Measurements from ENCODE around the gene HNF1B. TPM values are rescaled to one million over a fixed set of nuclear protein-coding genes. Genes with fewer than 3 reads are reported as not detected.

HNF1B gene
- total and polyA plus RNA-seq, 2 donors (not counting 3 experiments of a cell fraction or from before 2014, with no cell fraction given), result not detected

- H3K27ac ChIP-seq (ENCODE audit: insufficient read depth, low read depth, low read length), result no peak overlapping the region
- peaks cover 26 to 36% of the 10 kb centered on the region in 2 experiments for H3K27me3 ChIP-seq (ENCODE audit: control insufficient read depth in 2 of 2, insufficient read depth in 2 of 2, low read length in 2 of 2)
- DNase-seq (ENCODE audit: low read depth, low spot score), result no peak
- no peaks in the 10 kb centered on the region for H3K79me2 ChIP-seq (ENCODE audit: control insufficient read depth, insufficient read depth, low read length)
- dilution Hi-C loops (cut with MboI; ENCODE audit: extremely low pct_ligation_motif_present, low sequenced_read_pairs), result no loop called here
- BruUV-seq (replicated peaks), result no TSS peak
- ChIA-PET POLR2A (no interaction called here), CTCF (interaction anchor here (1.3 to 1.8 kb wide), 2 partner anchors 14 to 19 kb away, joined by 5 to 6 read pairs; no protein-coding TSS in a partner anchor)
- no peaks in the 10 kb centered on the region for H3K36me3 ChIP-seq (ENCODE audit: control insufficient read depth in 2 of 2, extremely low read depth in 1 of 2, insufficient read depth in 2 of 2, low read length in 2 of 2)
- FAIRE-seq, result no peak
- TF ChIP-seq JUN (IDR thresholded peaks at IDR 0.05; ENCODE audit: borderline replicate concordance, insufficient read depth, insufficient read length, low read depth) (no peak), CTCF (IDR thresholded peaks at IDR 0.05; ENCODE audit: extremely low read depth in 1 of 2, insufficient read depth in 1 of 2, low read depth in 1 of 2, low read length in 2 of 2) (no peak), POLR2AphosphoS5 (IDR thresholded peaks at IDR 0.05; ENCODE audit: insufficient read depth, low read depth, low read length) (no peak), FOS (IDR thresholded peaks at IDR 0.05; ENCODE audit: borderline replicate concordance, insufficient read depth, low read length) (no peak), MAX (IDR thresholded peaks at IDR 0.05; ENCODE audit: insufficient read depth, insufficient read length) (no peak), GATA2 (IDR thresholded peaks at IDR 0.05; ENCODE audit: insufficient read depth, insufficient read length, low read depth, low read length) (no peak), POLR2A (IDR thresholded peaks at IDR 0.05; ENCODE audit: low read depth, low read length) (no peak), MYC (IDR thresholded peaks at IDR 0.05; ENCODE audit: low read depth, low read length) (no peak), EZH2 (IDR thresholded peaks at IDR 0.05; ENCODE audit: borderline replicate concordance, low read depth, low read length, severe bottlenecking) (no peak)
- no peak overlapping the region for H3K4me2 ChIP-seq (ENCODE audit: insufficient read depth, low read length)
- H3K9ac ChIP-seq (replicated peaks; ENCODE audit: extremely low read depth, insufficient read depth, low read length), result no peak overlapping the region
- intact Hi-C loops (cut with micrococcal nuclease), result no loop called here
- no peak overlapping the region for H2AFZ ChIP-seq (ENCODE audit: low read depth, low read length)
- H3K4me3 ChIP-seq (replicated peaks in 1 of 3; ENCODE audit: insufficient read depth in 1 of 3, low read depth in 1 of 3, low read length in 3 of 3), result no peak overlapping the region
- no peaks in the 10 kb centered on the region for H4K20me1 ChIP-seq (replicated peaks; ENCODE audit: control insufficient read depth, extremely low read depth, insufficient read depth, low read length)
- H3K9me3 ChIP-seq (replicated peaks; ENCODE audit: control insufficient read depth, insufficient read depth, low read length), result no peaks in the 10 kb centered on the region
- H3K4me1 ChIP-seq (ENCODE audit: control insufficient read depth, extremely low read depth, insufficient read depth, low read length), result no peaks in the 10 kb centered on the region
- no peaks in the 10 kb centered on the region for H3K9me1 ChIP-seq (replicated peaks; ENCODE audit: control insufficient read depth, extremely low read depth, insufficient read depth, low read length)
Measured at GRCh38 chr17:37750768-37751475, 6.1 kb upstream of the HNF1B start.

All from endothelial cell of umbilical vein (primary cell).